Subcutaneous adipose tissue (tissue), 4 donors: ENCODE measurements around the gene ATG7. TPM values are rescaled to one million over a fixed set of nuclear protein-coding genes. Genes with fewer than 3 reads are reported as not detected.

ENCODE experiments used
- total RNA-seq, 4 donors: library from RNA; depleted of rRNA; stranded (reverse); fragments of >200 nt; gene quantifications; one replicate each; pipeline ENCODE4 v1.1.0, GENCODE V29; 2016
- TF ChIP-seq, protein P1 (sequence below): fragments of 450-650 bp; IDR thresholded peaks from one replicate; pipeline ENCODE4 v1.5.1; 2016; ENCODE audit warnings: low read depth, mild to moderate bottlenecking, control low read depth, antibody characterized with exemption, moderate library complexity

Gene ATG7
- total RNA-seq, 4 donors from 2014 or later, result 55.0 to 130 (median 87.5) TPM

DNA sequence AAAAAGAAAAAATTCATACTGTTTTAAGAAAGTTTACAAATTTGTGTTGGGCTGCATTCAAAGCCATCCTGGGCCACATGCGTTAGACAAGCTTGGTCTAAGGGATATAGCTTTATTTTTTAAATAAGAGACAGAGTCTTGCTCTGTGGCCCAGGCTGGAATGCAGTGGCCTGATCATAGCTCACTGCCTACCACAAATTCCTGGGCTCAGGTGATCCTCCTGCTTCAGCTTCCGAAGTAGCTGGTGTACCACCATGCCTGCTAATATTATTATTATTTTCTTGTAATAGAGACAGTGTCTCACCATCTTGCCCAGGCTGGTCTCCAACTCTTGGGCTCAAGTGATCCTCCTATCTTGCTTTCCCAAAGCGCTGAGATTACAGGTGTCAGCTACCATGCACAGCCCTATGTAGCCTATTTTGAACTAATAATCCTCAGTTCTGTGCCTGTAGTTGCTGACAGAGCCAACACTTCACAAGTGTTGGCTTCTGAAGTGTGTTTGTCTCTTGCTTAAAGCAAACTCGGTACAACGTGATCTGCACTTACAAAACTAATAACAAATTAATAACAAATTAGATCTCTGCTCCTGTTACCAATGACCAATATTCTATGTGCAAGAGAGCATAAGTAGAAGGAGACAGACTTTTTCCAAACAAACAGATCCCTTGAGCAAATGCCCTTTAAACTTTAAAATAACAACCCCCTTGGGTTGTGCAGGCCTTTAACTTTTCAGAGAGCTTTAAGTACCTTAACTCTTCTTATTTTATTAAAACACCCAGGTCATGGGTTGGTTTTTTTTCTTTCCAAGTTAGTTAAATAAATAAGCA is 236.4 kb downstream of the ATG7 start:
- TF ChIP-seq, protein P1, sequence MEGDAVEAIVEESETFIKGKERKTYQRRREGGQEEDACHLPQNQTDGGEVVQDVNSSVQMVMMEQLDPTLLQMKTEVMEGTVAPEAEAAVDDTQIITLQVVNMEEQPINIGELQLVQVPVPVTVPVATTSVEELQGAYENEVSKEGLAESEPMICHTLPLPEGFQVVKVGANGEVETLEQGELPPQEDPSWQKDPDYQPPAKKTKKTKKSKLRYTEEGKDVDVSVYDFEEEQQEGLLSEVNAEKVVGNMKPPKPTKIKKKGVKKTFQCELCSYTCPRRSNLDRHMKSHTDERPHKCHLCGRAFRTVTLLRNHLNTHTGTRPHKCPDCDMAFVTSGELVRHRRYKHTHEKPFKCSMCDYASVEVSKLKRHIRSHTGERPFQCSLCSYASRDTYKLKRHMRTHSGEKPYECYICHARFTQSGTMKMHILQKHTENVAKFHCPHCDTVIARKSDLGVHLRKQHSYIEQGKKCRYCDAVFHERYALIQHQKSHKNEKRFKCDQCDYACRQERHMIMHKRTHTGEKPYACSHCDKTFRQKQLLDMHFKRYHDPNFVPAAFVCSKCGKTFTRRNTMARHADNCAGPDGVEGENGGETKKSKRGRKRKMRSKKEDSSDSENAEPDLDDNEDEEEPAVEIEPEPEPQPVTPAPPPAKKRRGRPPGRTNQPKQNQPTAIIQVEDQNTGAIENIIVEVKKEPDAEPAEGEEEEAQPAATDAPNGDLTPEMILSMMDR, result no peak

- TF ChIP-seq, protein P1, result no peak
Observed at GRCh38 chr3:11509173-11510000, 237.2 kb downstream of the ATG7 start.

- TF ChIP-seq, protein P1, result no peak
Observed at GRCh38 chr3:11510001-11510340, 237.8 kb downstream of the ATG7 start.

DNA sequence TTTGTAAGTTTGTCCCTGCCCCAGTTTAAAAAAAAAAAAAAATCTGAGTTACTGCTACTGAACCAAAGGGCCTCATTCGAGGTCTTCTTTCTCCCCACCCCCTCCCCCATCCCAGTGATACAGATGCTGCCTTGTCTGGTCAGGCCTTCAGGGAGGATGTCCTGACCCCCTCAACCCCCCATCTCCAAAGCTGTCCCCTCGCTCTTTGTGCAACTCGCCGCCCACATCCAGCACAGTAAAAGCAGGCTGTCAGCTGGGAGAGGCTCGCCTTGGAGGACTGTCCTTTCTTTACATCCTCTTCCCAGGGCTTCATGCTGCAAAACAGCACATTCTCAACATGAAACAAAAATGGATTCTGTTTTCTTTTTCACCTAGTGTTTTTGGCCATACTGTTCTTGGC is 238.2 kb downstream of the ATG7 start:
- TF ChIP-seq, protein P1, result no peak

DNA sequence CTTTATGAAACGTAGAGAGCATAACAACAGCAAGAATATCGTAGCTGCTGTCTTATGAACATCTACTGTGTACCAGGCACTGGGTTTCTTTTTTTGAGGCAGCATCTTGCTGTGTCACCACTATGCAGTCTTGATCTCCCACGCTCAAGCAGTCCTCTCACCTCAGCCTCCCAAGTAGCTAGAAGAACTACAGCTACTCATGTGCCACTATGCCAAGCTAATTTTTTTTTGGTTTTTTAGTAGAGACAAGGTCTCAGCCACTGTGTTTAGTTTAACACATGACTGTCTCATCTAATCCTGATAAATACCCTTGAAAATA is 241.6 kb downstream of the ATG7 start:
- TF ChIP-seq, protein P1, result no peak

GRCh38 chr3:11514191-11514821 is 242.1 kb downstream of the ATG7 start:
- TF ChIP-seq, protein P1, result no peak

DNA sequence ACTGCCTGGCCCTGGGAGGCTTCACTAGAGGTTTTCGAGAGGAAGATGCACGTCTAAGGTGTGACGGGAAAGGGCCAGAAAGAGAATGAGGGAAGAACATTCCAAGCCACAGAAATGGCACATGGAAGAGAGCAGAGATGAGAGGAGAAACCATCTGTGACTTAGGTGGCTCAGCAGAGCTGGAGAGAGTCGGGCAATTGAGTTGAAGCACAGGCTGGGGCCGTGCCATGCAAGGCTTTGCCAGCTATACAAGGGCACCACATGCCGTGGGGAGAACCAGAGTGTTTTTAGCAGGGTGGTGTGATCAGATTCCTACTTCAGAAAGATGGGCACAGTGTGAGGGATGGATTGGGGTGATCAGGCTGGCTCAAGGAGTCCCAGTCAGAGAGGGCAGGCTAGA is 245.4 kb downstream of the ATG7 start:
- TF ChIP-seq, protein P1, result no peak
